AG08396 (cell line): ENCODE data around the gene LRIG1.
A peak's percentile ranks its signal among the peaks of the same experiment; 100 is the strongest.
"Not testable (repeated sequence)": the region's sequence is repeated elsewhere in the genome, so short reads cannot be mapped to it uniquely, and the experiment has no call there.

Experiments used
- DNase-seq: peaks from one replicate; pipeline ENCODE4 v3.0.0; 2012; ENCODE audit warnings: low spot score, mixed read lengths

The LRIG1 gene

DNA sequence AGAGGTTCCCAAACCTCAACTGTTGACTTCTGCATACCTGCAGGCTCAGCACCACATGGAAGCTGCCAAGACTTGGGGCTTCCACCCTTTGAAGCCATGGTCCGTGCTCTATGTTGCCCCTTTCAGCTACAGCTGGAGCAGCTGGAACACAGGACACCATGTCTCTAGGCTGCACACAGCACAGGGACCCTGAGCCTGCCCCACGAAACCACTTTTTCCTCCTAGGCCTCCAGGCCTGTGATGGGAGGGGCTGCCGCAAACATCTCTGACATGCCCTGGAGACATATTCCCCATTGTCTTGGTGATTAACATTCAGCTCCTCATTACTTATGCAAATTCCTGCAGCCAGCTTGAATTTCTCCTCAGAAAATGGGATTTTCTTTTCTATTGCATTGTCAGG is 78.9 kb downstream of the LRIG1 start:
- DNase-seq: not testable (repeated sequence)

DNA sequence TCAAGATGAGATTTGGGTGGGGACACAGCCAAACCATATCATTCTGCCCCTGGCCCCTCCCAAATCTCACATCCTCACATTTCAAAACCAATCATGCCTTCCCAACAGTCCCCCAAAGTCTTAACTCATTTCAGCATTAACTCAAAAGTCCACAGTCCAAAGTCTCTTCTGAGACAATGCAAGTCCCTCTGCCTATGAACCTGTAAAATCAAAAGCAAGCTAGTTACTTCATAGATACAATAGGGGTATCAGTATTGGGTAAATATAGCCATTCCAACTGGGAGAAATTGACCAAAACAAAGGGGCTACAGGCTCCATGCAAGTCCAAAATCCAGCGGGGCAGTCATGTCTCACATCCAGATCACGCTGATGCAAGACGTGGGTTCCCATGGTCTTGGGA is 79.7 kb downstream of the LRIG1 start:
- DNase-seq: not testable (repeated sequence)

DNA sequence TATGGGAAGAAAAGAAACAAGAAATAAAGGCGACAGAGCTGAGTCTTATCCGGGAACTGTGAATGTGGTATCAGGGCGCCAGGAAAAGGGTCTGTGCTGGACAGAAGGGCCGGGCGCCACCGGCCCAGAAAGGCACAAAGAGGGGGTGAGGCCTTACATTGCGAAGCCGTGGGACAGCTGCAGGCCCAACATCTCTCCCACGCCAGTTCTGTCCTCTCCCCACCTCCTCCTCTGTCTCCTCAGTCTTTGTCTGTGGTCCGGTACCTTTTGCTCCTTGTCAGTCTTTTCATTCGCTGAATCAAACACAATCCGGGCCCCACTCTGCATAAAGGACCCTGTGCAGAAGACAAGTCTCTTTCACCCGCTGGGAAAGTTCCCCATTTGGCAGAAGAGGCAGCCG is 81.8 kb downstream of the LRIG1 start:
- DNase-seq: no peak

DNA sequence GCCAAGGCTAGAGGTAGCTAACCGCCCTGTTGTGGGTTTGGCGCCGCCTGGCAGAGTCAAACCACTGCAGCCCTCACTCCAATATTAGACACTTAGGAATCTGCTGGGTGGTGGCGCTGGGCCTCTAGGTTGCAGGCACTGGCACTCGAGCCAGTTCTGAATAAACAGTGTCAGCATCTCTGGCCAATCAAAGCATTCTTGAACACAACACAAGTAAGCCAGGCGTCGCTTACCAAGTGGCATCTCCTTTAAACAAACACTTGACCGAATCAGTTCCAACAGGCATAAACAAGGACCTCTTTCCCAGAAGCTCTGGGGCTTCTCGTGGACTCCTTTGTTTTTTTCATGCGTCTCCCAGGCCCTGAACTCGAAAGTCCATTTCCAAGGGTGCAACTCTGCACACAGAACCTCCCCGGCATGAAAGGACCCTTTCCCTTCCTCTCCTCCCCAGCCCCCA is 82.3 kb downstream of the LRIG1 start:
- peak; percentile 47 for DNase-seq

DNA sequence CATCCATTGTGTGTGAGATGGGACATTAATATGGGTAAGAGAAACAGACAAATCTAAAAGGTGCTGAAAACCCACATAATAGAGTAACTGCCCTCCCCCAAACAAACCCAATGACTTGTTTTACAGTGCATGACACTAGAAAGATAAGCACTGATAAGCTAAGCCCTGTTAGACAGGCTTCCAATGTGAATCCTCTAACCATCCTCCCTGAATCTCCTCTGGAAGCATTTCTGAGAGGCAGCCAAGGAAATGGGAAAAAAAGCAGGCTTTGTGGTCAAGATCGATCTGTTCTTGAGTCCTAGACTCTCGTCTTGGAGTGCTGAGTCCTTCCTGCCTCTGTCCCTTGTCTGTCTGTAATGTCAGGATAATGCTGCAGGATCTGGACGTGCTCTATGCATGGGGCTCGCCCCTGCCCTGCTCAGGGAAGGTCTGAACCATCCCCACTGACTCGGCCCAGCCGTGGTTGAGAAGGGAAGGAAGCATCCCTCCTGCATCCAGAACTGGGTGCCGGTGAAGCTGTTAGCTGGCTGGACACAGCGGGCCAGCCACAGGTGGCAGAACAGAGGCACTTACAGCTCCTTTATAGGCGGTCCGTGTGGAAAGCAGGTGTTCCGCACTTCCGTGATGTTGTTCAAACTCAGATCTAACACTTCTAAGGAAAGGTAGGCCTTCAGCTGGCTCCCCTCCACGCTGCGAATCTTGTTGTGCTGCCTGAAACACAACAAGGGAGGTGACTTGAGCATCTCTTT is 84.1 kb downstream of the LRIG1 start:
- no peak for DNase-seq

DNA sequence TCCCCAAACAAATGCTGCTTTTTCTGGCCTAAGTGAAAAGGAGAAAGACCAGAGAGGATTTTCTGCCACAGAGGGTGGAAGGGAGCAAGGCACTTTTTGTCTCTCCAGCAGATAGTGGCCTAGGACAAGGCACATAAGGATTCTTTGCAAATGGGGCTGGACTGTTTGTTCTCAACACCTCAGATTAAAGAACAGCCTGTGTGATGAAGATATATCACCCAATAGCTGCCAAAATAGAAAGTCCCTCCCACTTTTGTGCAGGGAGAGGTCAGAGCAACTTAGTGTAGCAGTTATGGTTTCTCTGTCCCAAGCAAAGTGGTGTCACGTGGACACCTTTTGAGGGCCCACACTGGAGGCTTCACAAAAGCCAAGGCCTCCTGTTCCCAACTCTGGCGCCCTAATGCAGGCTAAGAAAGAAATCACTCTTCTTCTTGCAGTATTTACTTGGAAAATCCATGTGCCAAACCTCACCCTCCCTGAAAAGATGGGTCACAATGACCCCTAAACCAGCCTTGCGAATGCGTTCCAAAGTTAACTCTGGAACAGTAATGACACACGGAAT is 84.9 kb downstream of the LRIG1 start:
- no peak for DNase-seq

DNA sequence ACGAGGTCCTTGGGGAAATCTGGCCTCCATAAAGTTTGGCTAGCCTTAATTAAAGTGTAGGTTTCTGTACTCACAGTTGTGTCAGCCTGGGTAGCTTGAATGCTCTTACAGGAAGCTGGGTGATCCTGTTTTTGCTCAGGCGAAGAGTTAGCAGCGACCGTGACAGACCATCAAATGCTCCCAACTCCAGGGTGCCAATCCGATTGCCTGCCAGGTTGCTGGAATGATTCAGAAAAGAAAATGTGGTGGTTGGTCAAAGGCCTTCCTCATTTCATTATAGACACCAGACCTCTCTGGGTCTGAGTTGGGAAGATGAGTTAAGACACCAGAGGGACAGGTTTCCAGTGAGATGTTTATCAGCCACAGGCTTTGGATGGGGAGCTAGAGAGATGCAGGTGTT is 86.0 kb downstream of the LRIG1 start:
- DNase-seq: no peak

DNA sequence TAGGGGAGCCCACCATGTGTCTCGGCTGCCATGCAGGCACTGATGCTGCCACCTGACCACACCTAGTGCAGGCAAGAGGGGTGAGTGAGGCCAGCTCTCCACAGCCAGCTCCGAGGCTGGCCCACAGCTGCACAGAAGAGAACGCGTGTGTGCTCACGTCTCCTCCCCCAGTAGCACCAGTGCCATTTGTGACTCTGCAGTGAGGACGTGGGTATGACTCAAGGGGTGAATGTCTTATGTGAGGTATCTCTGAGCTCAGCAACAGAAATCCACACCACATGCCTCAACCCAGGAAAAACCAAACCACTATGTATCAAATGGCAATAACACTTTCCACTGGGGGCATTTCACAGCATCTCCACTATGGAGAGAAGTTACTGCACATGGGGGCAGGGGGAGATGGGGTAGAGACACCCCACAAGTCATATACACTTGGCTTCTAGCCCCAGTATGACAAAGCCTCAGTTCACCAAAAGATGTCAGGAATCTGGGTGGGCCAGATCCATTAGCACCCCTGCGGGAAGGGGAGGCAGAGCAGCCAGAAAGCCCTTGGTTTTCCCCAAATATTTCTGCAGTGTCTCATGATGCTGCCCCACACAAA is 87.6 kb downstream of the LRIG1 start:
- DNase-seq: peak; percentile 86

DNA sequence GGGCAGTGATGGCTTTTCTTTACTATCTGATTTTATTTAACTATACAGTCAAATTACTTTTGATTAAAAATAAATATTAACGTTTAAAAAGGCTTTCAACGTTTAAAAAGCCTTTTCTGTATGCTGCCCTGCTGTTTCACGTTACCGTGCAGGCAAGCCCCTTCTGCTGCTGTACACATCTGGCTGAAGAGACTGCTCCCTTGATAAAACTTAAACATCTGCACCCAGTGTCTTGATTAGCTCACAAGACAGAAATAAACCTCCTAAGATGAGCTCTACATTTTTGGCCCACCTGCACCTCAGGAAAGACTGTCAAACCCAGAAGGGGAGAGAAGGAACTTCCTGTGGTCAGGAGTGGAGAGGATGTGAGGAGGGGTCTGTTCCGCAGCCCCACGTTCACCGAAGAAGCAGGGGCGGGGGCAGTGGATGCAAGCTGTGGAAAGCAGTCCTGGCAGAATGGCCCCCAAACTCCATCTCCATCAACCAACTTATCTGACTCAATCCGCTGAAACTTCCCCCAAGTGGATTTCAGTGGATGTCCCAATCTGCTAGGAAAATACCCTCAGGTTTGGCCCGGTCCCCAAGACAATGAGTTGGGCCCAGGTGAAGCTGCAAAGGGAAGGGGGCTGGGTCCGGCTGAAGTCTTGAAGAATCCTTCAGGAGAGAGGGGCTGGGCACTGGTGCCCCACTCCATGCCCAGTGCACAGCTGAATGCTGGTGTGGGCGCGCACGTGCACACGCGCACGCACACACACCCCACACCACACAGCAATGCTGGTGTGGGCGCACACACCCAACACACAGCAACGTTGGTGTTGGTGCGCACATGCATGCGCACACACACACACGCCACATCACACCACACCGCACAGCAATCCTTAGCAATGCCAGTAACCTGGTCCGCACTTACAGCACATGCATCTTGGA is 88.6 kb downstream of the LRIG1 start:
- DNase-seq: no peak

DNA sequence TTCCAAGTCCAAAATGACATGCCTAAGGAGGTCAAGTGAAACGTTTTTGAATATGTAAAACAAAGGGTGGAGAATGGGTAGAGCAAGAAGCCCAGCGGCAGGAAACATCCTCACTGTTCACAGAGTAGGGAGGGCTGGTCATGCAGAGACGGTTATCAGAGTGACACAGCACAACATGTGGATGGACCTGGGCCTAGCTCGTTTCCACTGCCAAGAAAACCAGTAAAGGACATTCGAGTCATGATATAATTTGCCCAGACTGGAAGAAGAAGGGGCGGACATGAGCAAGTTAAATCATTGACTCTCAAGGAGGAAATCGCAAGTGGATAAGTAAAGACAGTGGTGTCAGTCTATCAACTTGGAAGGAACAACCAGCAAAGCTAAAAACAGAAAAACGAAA is 89.3 kb downstream of the LRIG1 start:
- DNase-seq: no peak

DNA sequence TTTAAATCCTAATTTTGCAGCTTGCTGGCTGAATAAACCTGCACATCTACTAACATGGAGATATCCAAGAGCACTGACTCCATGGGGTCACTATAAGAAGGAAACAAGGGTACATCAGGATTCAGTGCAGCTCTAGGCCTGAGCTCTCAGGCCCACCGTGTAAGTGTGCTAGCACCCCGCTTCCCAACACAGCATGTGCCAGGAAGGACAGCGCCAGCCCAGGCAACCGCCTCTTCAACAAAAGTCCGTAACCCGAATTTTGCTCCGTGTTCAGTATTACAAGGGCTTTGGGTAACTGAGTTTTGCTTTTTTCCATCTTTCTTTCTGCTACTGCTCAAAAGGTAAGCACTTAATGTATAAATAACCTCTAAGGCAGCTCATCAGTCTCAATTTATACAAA is 89.8 kb downstream of the LRIG1 start:
- DNase-seq: no peak

DNA sequence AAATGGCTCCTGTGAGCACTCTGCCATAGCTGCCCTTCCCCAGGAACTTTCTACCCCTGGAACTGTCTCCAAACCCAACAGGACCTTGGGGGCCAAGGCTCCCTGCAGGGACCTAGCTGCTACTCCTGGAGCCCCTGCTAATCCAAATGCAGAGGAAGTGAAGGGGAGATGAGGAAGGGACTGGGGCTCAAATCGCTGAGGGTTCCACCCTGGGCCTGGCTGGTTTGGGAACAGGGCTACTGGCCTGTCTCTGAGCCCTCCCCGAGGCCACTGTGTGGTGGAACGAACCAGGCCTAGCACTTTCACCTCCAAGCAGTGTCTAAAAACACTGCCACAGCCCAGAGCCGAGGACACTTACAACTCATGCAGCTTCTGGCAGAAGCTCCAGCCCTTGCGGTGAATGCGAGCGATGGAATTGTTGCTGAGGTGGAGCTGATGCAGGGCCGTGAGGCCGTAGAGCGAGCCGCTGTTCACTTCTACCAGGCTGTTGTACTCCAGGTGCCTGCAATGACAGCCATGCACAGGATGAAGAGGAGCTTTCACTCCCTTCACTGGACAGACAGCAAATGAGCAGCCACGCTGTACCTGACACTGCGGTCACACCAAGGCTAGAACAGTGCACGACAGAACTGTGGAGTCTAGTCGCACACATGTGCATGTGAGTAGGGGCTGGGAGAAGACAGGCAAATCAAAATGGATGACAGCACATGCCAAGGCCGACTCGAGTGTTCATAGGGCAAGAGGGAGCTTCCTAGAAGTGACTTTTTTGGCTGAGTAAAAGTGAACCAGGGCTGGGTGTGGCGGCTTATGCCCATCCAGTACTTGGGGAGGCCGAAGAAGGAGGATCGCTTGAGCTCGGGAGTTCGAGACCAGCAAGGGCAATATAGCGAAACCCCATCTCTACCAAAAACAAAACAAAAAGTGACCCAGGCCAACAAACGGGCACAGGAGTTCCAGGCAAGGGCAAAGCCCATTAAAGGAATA is 90.8 kb downstream of the LRIG1 start:
- DNase-seq: no peak

DNA sequence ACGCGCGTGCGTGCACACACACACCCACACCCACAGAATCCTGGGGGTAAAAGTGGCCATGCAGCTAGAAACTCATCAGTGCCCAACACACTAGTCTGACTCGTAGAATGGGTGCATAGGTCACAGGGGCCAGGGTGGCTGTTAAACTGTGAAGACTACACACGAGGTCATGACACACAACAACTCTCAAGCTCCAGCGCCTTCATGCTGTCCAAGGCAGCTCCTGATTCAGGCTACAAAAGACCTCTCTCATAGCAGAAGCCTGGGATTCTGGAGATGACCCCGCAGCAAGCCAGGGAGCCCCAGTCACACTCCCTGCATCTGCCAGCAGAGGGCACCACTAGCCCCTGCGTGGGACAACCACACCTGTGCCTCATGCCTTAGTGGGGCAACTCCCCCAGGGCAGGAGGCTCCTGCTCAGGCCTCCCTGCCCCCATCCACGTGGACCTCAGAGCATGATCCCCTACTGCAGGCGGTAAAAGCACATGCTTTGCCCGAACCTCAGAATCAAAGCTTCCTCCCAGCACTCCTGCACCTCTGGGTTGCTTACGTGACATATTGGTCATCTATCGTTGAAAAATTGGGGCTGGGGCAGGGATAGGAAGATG is 93.1 kb downstream of the LRIG1 start:
- DNase-seq: peak; percentile 83

DNA sequence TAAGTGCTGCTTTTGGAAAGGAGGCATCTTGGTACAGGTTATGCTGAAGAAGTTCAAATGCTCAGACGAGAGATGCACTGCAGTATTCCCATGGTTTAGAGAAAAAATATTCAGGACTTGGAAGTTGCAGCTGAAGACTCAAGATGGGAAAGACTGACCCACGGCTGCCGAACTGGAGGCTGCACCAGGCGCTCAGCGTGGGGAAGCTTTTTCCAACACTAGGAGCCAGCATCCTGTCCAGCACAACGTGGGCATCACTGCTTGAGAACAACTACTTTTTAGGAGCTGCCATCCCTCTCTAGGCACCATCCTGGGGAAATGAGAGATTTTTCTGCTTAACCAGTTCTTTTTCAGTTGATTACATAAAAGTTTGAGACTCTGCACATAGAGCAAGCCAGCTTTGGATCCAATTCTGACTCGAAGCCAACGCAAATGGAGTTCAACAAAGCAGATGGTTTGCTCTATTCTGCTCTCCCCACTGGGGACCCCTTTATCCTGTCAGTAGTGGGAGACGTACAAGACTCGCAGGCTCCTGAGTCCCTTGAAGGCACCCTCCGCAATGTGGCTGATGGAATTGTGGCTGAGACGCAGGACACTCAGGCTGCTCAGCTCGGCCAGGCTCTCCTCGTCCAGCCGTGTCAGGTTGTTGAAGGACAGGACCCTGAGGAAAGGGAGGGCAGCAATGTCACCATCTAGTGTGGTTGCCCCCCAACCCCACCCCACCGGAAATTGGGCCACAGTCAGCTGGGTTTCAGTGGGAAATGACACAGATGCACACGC is 93.8 kb downstream of the LRIG1 start:
- DNase-seq: no peak

DNA sequence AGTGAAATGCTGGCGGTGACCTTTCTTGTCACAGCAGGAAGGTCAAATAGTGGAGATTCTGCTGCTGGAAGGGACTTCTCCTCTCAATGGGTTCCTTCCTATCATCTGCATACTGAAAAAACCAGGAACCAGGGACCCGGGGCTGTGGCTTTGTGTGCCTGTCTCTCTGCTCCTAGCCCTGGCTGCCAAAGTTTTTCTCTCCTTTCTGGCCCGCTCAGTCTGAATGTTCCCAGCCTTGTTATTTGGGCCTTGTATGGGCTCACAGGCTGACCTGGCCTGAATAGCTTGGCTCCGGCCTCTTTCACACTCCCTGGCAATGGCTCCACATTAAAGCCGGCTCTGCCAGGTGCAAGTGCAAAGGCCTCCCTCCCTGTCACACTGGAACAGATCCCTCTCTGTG is 94.7 kb downstream of the LRIG1 start:
- DNase-seq: no peak

DNA sequence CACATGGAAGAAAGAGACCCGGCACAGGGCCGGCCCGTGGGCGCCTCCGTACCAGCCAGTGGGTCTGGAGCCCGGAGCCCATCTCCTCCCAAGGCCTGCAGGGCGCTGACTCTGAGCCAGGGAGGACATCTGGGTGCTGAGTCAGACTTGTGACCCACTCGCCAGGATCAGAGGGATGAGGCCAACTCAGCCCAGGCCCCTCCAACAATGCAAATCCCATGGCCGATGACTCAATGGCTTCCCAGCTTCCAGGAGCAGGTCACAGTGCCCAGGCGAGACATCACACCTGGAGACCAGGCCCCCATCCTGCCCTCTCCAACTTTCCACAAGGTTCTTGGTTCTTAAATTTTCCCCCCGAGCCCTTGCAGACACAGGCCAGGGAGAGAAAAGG is 95.1 kb downstream of the LRIG1 start:
- peak; percentile 71 for DNase-seq

DNA sequence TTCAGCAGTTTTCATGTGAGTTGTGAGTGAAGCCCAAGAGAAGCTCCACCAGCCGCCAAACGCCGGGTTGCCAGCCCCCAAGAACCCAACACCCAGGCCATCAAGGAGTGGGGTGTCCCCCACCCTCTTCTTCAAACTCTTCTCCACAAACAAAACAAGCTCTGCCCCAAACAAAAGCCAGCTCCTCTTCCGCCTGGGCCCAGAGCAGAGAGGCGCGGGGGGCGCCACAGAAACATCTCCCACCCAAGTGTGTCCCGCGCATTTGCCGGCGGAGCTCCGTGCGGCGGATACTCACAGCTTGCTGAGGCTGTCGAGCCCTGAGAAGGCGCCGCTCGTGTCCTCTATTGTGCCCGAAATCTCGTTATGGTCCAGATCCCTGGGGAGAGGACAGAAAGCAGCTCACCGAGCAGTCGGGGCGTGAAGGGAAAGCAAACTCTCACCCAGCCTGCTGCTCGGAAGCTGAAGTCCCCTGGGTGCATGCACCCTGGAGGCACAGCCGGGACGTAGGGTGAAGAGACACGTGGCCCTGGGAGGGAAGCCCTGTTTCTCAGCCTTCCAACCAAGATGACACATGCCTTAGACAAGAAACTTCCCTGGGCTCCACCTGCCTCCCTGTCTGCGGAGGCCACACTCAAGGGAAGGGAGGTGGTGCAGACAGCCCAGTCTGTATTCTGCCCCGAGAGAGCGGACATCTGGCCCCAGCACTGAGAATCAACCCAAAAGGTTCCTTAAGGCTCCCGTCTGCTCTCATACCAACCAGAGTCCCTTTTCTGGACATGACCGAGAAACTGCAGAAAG is 95.7 kb downstream of the LRIG1 start:
- DNase-seq: no peak

DNA sequence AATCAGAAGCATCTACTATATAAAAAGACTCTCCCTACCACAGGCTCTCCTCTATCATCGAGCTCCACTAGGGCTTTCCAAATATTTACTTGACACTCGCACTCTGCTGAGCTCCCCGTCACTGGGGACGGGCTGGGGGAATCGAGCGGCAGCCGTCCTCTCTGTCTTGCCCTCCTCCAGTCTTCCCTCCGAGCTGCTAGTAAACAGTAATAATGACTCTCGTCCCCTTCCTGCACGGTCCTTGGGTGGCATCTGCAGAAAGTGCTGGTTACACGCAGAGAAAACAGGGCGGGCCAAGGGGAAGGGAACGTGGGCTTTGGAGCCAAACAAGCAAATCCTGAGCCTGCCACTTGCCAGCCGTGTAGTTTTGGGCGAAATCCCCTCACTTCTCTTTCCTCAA is 96.6 kb downstream of the LRIG1 start:
- no peak for DNase-seq

DNA sequence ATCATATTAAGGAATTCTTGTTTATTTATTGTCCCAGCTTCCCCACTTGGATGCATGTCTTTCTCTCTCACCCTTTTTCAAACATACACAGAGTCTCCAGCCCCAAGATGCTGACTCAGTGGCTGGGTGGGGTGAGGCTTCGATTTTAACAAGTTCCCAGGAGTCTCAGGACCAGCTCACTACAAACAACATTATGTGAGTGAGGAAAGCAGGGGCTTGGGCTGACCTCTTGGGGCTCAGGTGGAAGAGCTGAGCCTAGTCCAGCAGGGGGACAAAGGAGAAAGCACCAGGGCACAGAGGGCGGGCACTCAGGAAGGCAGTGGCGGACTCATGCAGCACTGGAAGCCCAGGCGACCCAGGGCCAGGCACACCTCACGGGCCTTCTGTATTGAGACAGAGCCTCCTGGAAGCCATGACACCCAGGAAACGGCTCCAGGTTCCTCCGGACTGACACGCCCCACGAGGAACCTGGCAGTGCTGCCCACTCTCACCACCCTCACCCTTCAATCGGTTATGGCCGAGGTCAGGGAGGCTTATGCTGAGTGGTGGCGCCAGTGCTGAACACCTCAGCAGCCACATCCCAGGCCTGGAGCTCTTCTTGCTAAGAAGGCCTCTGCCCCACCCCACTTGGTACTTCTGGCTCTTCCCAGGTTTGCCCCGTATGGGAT is 97.4 kb downstream of the LRIG1 start:
- DNase-seq: peak; percentile 57
